Measurements from ENCODE around the gene CHRDL2. TPM values are rescaled to one million over a fixed set of nuclear protein-coding genes. Genes with fewer than 3 reads are reported as not detected.

The CHRDL2 gene
- polyA plus RNA-seq, 4 donors = 0.27 to 8.0 (median 2.5) TPM

GRCh38 chr11:74689666-74690065 is 41.6 kb downstream of the CHRDL2 start:
- Histone ChIP-seq H3K27ac (ENCODE audit: low read depth in 1 of 3, low read length in 2 of 3) (no peak overlapping the region), H3K4me1 (ENCODE audit: control insufficient read depth in 3 of 3, insufficient read depth in 2 of 3, low read depth in 1 of 3, low read length in 2 of 3) (no peaks in the 10 kb centered on the region), H3K4me3 (ENCODE audit: low read depth in 1 of 3, low read length in 3 of 3) (no peak overlapping the region), H3K36me3 (ENCODE audit: control insufficient read depth in 3 of 3, insufficient read depth in 2 of 3, low read depth in 1 of 3, low read length in 3 of 3) (no peaks in the 10 kb centered on the region), H3K27me3 (ENCODE audit: control insufficient read depth in 3 of 3, insufficient read depth in 3 of 3, low read length in 3 of 3) (peaks cover 0 to 3% (median 0%) of the 10 kb centered on the region in 3 donors), H3K9me3 (ENCODE audit: control insufficient read depth in 2 of 2, insufficient read depth in 1 of 2, low read depth in 1 of 2, low read length in 1 of 2) (peaks cover 0 to 9% of the 10 kb centered on the region in 2 donors)
- FAIRE-seq (no peak), DNase-seq (no peak)
- whole genome bisulfite sequencing, 3 donors = 93 to 95% (median 94%) methylated on average over 4 of the region's 4 CpGs

DNA sequence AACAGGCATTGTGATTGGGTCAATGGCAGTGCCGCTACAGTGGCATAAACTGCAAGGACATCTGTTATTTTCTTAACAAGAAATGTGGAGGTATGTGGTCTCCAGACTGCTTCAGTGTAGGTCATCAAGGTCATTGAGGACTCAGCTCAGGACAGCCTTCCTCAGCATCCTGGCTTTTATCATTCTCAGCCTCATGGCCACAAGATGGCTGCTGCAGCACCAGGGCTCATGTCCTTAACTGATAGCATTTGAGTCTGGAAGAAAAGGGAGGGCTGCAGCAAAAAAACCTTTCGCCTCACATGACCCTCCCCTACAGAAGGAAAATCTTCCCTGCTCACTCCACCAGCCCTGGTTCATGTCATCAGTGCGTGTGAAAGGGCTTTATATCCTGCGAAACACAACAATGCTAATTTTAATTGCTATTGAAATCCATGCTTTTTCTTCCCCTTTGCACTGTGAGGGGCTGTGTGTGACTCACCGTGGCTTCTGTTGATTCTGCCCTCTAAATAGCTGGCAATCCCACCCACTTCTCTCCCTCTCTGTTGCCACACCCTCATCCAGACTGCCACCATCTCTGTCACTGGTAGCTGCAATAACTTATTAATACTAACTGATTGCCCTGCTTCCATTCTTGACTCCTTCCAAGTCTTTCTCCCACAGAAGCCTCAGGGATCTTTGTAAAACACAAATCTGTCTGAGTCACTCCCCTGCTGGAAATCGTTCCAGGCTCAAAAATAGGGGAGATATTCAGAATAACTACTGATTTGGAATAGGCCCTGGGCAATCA is 43.8 kb downstream of the CHRDL2 start:
- FAIRE-seq = no peak
- H3K27ac ChIP-seq (ENCODE audit: low read depth in 1 of 3, low read length in 2 of 3) = no peak overlapping the region
- H3K36me3 ChIP-seq (ENCODE audit: control insufficient read depth in 3 of 3, insufficient read depth in 2 of 3, low read depth in 1 of 3, low read length in 3 of 3) = no peaks in the 10 kb centered on the region
- H3K4me1 ChIP-seq (ENCODE audit: control insufficient read depth in 3 of 3, insufficient read depth in 2 of 3, low read depth in 1 of 3, low read length in 2 of 3) = peaks cover 0 to 4% (median 0%) of the 10 kb centered on the region in 3 donors
- WGBS, 3 donors = 69 to 78% (median 76%) methylated on average over 6 of the region's 6 CpGs
- DNase-seq = no peak
- H3K4me3 ChIP-seq (ENCODE audit: low read depth in 1 of 3, low read length in 3 of 3) = no peak overlapping the region
- H3K9me3 ChIP-seq (ENCODE audit: control insufficient read depth in 2 of 2, insufficient read depth in 1 of 2, low read depth in 1 of 2, low read length in 1 of 2) = peaks cover 0 to 9% of the 10 kb centered on the region in 2 donors
- peaks cover 0 to 14% (median 2%) of the 10 kb centered on the region in 3 donors for H3K27me3 ChIP-seq (ENCODE audit: control insufficient read depth in 3 of 3, insufficient read depth in 3 of 3, low read length in 3 of 3)

- WGBS, 3 donors = 69 to 90% (median 79%) methylated on average over 4 of the region's 4 CpGs
- DNase-seq = no peak
- Histone ChIP-seq H3K4me3 (ENCODE audit: low read depth in 1 of 3, low read length in 3 of 3) (no peak overlapping the region), H3K27ac (ENCODE audit: low read depth in 1 of 3, low read length in 2 of 3) (no peak overlapping the region), H3K9me3 (ENCODE audit: control insufficient read depth in 2 of 2, insufficient read depth in 1 of 2, low read depth in 1 of 2, low read length in 1 of 2) (peaks cover 0 to 9% of the 10 kb centered on the region in 2 donors), H3K27me3 (ENCODE audit: control insufficient read depth in 3 of 3, insufficient read depth in 3 of 3, low read length in 3 of 3) (peaks cover 0 to 14% (median 2%) of the 10 kb centered on the region in 3 donors), H3K4me1 (ENCODE audit: control insufficient read depth in 3 of 3, insufficient read depth in 2 of 3, low read depth in 1 of 3, low read length in 2 of 3) (peaks cover 0 to 4% (median 0%) of the 10 kb centered on the region in 3 donors), H3K36me3 (ENCODE audit: control insufficient read depth in 3 of 3, insufficient read depth in 2 of 3, low read depth in 1 of 3, low read length in 3 of 3) (no peaks in the 10 kb centered on the region)
- no peak for FAIRE-seq
Observed at GRCh38 chr11:74686792-74687191, 44.4 kb downstream of the CHRDL2 start.

GRCh38 chr11:74685905-74686304 is 45.3 kb downstream of the CHRDL2 start:
- peaks cover 0 to 9% of the 10 kb centered on the region in 2 donors for H3K9me3 ChIP-seq (ENCODE audit: control insufficient read depth in 2 of 2, insufficient read depth in 1 of 2, low read depth in 1 of 2, low read length in 1 of 2)
- peaks cover 0 to 4% (median 0%) of the 10 kb centered on the region in 3 donors for H3K4me1 ChIP-seq (ENCODE audit: control insufficient read depth in 3 of 3, insufficient read depth in 2 of 3, low read depth in 1 of 3, low read length in 2 of 3)
- H3K36me3 ChIP-seq (ENCODE audit: control insufficient read depth in 3 of 3, insufficient read depth in 2 of 3, low read depth in 1 of 3, low read length in 3 of 3) = no peaks in the 10 kb centered on the region
- H3K27me3 ChIP-seq (ENCODE audit: control insufficient read depth in 3 of 3, insufficient read depth in 3 of 3, low read length in 3 of 3) = peaks cover 0 to 14% (median 2%) of the 10 kb centered on the region in 3 donors
- 83 to 86% (median 85%) methylated on average over 3 of the region's 3 CpGs for WGBS, 3 donors
- no peak overlapping the region for H3K4me3 ChIP-seq (ENCODE audit: low read depth in 1 of 3, low read length in 3 of 3)
- DNase-seq = no peak
- FAIRE-seq = no peak
- H3K27ac ChIP-seq (ENCODE audit: low read depth in 1 of 3, low read length in 2 of 3) = no peak overlapping the region

DNA sequence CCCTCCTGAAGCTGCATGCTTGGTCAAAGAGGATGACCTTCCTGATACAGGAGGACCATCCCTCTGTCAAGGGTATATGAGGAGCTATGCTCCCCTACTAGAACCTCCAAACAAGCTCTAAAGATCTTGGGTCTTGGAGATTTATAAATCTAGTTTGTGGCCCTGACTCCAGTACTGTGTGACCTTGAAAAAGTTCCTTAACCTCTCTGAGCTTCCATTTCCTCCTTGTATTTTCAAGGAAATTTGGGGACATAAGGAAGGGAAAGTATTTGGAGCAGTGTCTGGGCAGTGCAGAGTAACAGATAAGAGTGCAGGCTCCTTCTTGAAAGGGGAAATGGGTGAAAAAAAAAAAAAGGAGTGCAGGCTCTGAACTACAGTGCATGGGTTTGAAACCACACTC is 45.9 kb downstream of the CHRDL2 start:
- Histone ChIP-seq H3K27ac (ENCODE audit: low read depth in 1 of 3, low read length in 2 of 3) (no peak overlapping the region), H3K9me3 (ENCODE audit: control insufficient read depth in 2 of 2, insufficient read depth in 1 of 2, low read depth in 1 of 2, low read length in 1 of 2) (peaks cover 0 to 9% of the 10 kb centered on the region in 2 donors), H3K4me1 (ENCODE audit: control insufficient read depth in 3 of 3, insufficient read depth in 2 of 3, low read depth in 1 of 3, low read length in 2 of 3) (peaks cover 0 to 4% (median 0%) of the 10 kb centered on the region in 3 donors), H3K4me3 (ENCODE audit: low read depth in 1 of 3, low read length in 3 of 3) (no peak overlapping the region), H3K27me3 (ENCODE audit: control insufficient read depth in 3 of 3, insufficient read depth in 3 of 3, low read length in 3 of 3) (peaks cover 0 to 14% (median 2%) of the 10 kb centered on the region in 3 donors), H3K36me3 (ENCODE audit: control insufficient read depth in 3 of 3, insufficient read depth in 2 of 3, low read depth in 1 of 3, low read length in 3 of 3) (no peaks in the 10 kb centered on the region)
- no peak for FAIRE-seq
- no peak for DNase-seq

DNA sequence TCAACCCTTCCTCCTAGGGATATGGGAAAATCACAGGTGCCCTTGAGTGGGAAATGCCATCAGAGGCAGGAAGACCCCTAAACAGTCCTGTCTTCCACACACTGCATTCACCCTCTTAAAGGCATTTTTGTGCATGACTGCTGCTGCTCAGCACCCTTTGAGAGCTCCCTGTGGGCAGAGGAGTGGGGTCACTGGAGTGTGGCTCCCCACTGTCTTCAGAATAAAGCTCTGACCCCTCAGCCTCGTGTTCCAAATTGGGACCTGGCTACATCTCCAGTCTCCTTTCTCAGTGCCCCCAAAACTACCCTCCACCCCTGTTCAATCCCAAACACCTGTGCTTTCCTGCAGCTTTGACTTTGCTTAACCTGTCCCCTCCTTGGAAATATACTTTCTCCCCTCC is 46.6 kb downstream of the CHRDL2 start:
- FAIRE-seq (no peak), DNase-seq (no peak)
- 75 to 83% (median 79%) methylated on average over 1 of the region's 1 CpG for WGBS, 3 donors

GRCh38 chr11:74683941-74684481 is 47.2 kb downstream of the CHRDL2 start:
- H3K27ac ChIP-seq (ENCODE audit: low read depth in 1 of 3, low read length in 2 of 3) = no peak overlapping the region

More for the DNA sequence above, 46.6 kb downstream of the CHRDL2 start:
- Histone ChIP-seq H3K36me3 (ENCODE audit: control insufficient read depth in 3 of 3, insufficient read depth in 2 of 3, low read depth in 1 of 3, low read length in 3 of 3) (no peaks in the 10 kb centered on the region), H3K27me3 (ENCODE audit: control insufficient read depth in 3 of 3, insufficient read depth in 3 of 3, low read length in 3 of 3) (peaks cover 0 to 14% (median 2%) of the 10 kb centered on the region in 3 donors), H3K9me3 (ENCODE audit: control insufficient read depth in 2 of 2, insufficient read depth in 1 of 2, low read depth in 1 of 2, low read length in 1 of 2) (peaks cover 0 to 9% of the 10 kb centered on the region in 2 donors), H3K4me3 (ENCODE audit: low read depth in 1 of 3, low read length in 3 of 3) (no peak overlapping the region), H3K4me1 (ENCODE audit: control insufficient read depth in 3 of 3, insufficient read depth in 2 of 3, low read depth in 1 of 3, low read length in 2 of 3) (peaks cover 0 to 4% (median 0%) of the 10 kb centered on the region in 3 donors), H3K27ac (ENCODE audit: low read depth in 1 of 3, low read length in 2 of 3) (no peak overlapping the region)

DNA sequence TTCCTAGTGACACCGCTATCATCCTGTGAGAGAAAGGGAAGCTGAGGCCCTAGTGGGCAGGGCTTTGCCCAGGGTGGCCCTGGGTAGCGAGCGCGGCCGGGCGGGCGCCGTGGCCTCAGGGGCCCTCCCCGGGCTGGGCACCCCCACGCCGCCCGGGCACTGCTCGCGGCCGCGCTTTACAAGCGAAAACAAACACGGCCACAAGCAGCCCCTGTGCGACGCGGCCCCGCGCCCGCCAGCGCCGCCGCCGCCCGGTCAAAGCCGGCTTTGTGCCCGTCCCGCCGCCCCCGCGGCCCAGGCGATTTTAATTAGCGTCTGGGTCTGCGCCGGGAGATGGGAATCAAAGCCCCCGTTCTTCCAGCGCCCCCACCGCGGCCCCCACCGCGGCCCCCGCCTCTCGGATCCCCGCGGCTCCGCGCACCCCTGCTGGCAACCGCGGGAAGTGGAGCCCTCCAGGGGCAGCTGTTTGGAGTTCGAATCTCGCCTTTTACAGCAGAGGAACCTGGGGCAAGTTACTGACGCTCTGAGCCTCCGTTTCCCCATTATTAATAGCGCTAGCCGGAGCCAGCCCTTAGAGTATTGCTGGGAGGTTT is 47.9 kb downstream of the CHRDL2 start:
- H3K4me3 ChIP-seq (ENCODE audit: low read depth in 1 of 3, low read length in 3 of 3) = peak overlapping the region in 2 of 3 donors; percentile 16 to 38
- WGBS, 3 donors = 4 to 6% (median 4%) methylated on average over 38 to 59 of the region's 59 CpGs
- peaks cover 0 to 4% (median 0%) of the 10 kb centered on the region in 3 donors for H3K4me1 ChIP-seq (ENCODE audit: control insufficient read depth in 3 of 3, insufficient read depth in 2 of 3, low read depth in 1 of 3, low read length in 2 of 3)
- peaks cover 0 to 4% of the 10 kb centered on the region in 2 donors for H3K9me3 ChIP-seq (ENCODE audit: control insufficient read depth in 2 of 2, insufficient read depth in 1 of 2, low read depth in 1 of 2, low read length in 1 of 2)
- H3K27ac ChIP-seq (ENCODE audit: low read depth in 1 of 3, low read length in 2 of 3) = no peak overlapping the region
- no peaks in the 10 kb centered on the region for H3K36me3 ChIP-seq (ENCODE audit: control insufficient read depth in 3 of 3, insufficient read depth in 2 of 3, low read depth in 1 of 3, low read length in 3 of 3)
- DNase-seq (peak in 1 of 2 donors; percentile 55), FAIRE-seq (no peak)
- H3K27me3 ChIP-seq (ENCODE audit: control insufficient read depth in 3 of 3, insufficient read depth in 3 of 3, low read length in 3 of 3) = peaks cover 0 to 14% (median 2%) of the 10 kb centered on the region in 3 donors

More at GRCh38 chr11:74683941-74684481, 47.2 kb downstream of the CHRDL2 start:
- FAIRE-seq (no peak), DNase-seq (no peak)
- Histone ChIP-seq H3K36me3 (ENCODE audit: control insufficient read depth in 3 of 3, insufficient read depth in 2 of 3, low read depth in 1 of 3, low read length in 3 of 3) (no peaks in the 10 kb centered on the region), H3K9me3 (ENCODE audit: control insufficient read depth in 2 of 2, insufficient read depth in 1 of 2, low read depth in 1 of 2, low read length in 1 of 2) (peaks cover 0 to 4% of the 10 kb centered on the region in 2 donors), H3K4me1 (ENCODE audit: control insufficient read depth in 3 of 3, insufficient read depth in 2 of 3, low read depth in 1 of 3, low read length in 2 of 3) (peaks cover 0 to 4% (median 0%) of the 10 kb centered on the region in 3 donors), H3K4me3 (ENCODE audit: low read depth in 1 of 3, low read length in 3 of 3) (no peak overlapping the region), H3K27me3 (ENCODE audit: control insufficient read depth in 3 of 3, insufficient read depth in 3 of 3, low read length in 3 of 3) (peaks cover 0 to 14% (median 2%) of the 10 kb centered on the region in 3 donors)
- 76 to 81% (median 79%) methylated on average over 12 of the region's 12 CpGs for WGBS, 3 donors
